ENCODE data around the gene LRRC28. TPM values are rescaled to one million over a fixed set of nuclear protein-coding genes. Genes with fewer than 3 reads are reported as not detected.
A peak's percentile ranks its signal among the peaks of the same experiment; 100 is the strongest.

LRRC28 gene
- total RNA-seq, 1 donor from 2014 or later, result 24.4 TPM

DNA sequence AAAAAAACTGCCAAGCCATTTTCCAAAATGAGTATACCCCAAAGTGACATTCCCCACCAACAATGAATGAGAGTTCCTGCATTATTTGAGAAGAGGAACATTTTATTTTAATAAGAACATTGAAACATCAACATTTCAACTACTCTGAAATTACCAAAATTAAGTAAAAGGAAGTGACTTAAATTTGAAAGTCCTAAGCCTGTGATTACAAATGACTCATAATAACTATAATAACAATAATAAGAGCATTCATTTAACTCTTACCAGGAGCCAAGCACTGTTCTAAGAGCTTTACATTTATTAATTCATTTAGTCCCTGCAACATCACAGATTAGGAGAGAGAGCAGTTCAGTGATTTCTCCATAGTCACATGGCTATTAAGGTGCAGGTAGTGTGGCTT lies 32.4 kb downstream of the LRRC28 start:
- no peak for ATAC-seq
- intact Hi-C loops (cut with micrococcal nuclease), result no loop called here
- no peak for DNase-seq

DNA sequence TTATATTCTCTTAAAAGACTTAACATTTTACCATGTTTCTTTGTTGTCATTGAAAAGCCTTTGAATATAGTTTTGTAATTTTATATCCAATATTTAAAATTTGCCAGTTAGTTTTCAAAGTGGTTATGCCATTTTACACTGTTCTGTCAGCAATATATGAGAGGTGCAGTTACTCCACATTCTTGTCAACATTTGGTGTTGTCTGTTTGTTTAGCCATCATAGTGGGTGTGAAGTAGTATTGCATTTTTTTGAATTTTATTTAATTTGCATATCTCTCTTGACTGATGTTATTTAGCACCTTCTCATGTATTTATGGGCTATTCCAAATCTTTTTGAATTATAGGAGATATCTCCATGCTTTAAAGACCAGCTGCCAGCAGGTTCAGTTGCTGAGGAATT lies 40.4 kb downstream of the LRRC28 start:
- intact Hi-C loops (cut with micrococcal nuclease), result no loop called here
- no peak for ATAC-seq
- no peak for DNase-seq

DNA sequence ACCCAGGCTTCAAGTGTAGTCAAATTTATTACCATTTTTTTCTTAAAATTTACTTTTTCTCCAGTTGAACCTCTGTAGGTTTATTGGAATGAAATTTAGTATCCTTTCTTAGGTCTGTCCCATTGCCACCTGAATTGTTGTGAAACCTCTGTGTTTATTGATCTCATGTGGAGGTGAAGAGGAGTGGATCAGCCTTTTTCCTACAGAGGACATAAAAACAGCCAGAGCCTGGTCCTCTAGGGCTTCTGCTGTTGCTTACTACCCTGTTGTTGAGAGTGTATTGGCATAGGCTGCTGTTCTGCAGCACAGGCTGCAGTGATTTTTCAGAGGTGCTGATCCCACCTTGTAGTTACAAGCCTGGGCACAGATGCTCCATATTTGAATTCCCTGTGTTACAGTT lies 44.6 kb downstream of the LRRC28 start:
- intact Hi-C loops (cut with micrococcal nuclease), result no loop called here

DNA sequence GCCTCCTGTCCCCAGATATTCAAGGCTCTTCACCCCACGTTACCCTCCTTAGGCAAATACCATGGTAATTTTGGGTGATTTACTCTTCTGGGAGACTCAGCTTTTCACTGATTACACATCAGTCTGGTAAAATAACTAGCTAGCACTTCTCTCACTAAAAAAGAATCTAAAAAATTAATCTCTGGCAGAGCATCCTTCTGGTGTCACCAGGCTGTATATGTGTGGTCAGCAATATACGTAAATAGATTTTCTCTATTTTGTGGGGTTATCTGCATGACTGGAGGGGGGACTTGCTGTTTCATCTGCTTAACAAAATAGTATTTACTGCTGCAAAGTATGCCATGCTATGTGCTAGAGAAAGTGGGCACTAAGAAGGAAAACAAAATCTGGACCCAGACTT lies 45.1 kb downstream of the LRRC28 start:
- intact Hi-C loops (cut with micrococcal nuclease), result no loop called here
- no peak for ATAC-seq
- no peak for DNase-seq

More for the DNA sequence above, 44.6 kb downstream of the LRRC28 start:
- ATAC-seq (no peak), DNase-seq (no peak)

DNA sequence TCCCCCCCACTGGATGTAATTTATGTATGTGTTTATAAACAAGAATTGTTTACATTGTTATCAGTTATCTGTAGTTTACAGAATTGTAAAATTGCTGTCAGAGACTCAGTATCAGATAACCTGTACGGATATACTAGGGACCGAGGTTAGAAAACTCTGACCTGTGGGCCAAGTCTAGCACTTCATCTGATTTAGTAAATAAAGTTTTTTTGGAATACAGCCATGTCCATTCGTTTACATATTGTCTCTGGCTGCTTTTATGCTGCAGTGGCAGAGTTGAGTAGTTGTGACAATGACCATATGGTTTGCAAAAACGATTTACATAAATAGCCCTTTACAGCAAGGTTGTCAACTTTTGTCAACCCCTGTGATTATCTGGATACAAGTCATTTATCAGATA lies 52.6 kb downstream of the LRRC28 start:
- DNase-seq (no peak), ATAC-seq (no peak)
- intact Hi-C loops (cut with micrococcal nuclease), result no loop called here

DNA sequence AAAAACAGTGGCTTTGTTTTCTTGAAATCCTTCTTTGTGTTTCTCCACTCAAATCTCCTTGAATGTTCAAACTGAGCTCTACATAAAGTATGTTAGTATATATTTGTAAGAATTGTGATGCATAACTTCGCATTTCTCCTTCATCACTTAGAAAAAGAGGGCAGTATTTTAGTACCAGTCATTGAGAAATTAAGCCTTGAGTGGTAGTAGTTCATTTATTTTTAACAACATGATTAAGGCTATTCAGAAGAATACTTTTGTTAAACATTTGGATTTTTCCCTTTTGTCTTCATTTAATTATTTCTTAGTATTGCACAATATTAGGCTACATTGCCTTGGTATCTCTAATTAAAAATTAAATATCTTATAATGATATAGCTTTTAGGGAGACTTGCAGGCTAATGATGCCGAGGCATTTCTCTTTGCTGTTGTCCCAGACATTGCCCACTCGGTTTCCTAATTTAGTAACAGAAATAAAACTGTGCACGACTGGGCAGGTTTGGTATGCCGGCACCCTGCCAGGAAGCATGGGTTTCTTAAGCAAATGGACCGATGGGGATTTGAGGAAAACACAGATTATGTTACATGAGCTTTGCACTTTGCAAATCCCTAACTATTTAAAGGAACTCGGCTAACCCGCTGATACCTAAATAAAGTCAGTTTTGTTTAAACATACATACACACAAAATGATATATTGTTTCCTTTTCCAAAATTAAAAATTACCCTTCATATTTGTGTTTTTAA lies 54.7 kb downstream of the LRRC28 start:
- peak; percentile 66 for ATAC-seq
- intact Hi-C loops (cut with micrococcal nuclease), result no loop called here

DNA sequence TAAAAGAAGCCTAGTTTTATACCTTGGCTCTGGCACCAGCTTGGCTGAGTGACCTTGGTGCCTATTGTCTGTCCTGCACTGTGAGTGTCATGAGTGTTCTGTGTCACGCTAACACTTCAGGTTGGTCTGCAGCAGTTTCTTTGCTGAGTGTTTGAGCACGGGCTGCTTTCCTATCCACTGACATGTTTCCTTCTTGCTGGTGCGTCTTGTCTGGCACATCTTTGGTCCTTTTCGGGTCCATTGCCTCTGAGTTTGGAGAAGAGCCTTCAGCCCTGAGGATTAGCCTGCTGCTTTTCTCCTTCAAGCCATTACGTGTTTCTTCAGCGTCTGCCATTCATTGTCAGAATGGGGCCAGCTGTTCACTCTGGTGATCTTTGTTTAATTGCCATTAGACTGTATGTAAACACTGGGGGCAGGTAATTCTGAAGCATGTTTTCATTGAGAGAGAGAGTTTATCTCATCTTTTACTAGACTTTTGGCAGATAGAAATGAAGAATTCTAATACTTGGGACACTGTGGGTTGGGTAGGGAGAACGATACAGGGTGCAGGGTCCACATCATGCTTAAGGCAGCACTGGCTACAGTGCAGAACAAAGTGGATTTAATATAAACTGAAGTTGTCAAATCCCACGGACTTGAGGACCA lies 55.5 kb downstream of the LRRC28 start:
- ATAC-seq, result peak; percentile 95
- peak; percentile 45 for DNase-seq
- intact Hi-C loops (cut with micrococcal nuclease), result no loop called here

More for the DNA sequence above, 54.7 kb downstream of the LRRC28 start:
- DNase-seq, result peak; percentile 73

DNA sequence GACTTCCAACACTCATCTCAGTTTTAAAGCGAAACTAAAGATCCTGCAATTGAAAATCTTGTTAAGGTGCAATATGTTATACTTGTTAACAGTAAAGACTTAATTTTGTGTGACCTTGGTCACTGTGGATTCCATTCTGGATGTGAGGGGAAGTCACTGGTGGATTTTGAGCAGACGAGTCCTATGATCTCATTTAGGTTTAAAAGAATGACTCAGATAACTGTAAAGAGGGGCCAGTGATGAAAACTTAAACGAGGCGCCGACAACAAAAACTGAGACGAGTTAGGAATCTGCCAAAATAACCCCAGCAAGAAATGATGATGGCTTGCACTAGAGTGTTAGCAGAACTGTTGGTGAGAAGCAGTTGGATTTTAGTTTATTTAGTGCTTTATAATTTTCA lies 56.5 kb downstream of the LRRC28 start:
- DNase-seq (no peak), ATAC-seq (no peak)
- intact Hi-C loops (cut with micrococcal nuclease), result no loop called here

DNA sequence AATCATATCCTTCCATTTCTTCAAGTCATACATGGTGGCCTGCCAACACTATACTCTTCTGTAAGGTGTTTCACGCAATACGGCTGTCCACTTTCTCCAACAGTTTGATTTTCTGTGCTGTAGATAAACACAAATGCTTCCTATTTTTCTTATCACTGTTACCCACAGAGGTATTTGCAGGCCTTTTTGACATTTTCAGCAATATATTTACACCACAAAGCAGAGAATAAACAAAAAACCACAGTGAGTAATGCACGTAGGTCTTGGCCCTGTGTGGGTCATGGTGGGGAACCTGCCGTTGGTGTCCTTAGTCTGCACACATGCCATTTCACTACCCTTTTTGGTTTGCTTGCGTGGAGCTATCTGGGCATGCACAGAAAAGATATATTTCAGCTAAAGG lies 59.5 kb downstream of the LRRC28 start:
- no peak for ATAC-seq
- intact Hi-C loops (cut with micrococcal nuclease), result no loop called here
- DNase-seq, result no peak

DNA sequence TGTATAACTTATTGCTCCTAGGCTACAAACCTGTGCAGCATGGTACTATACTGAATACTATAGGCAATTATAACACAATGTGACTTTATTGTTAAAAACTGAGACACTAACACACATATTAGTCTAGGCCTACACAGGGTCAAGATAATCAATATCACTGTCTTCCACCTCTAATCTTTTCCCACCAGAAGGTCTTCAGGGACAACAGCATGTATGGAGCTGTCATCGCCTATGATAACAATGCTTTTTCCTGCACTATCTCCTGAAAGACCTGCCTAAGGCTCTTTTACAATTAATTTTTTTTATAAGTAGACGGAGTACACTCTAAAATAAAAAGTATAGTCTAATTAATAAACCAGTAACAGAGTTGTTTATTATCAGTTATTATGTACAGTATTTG lies 60.9 kb downstream of the LRRC28 start:
- intact Hi-C loops (cut with micrococcal nuclease), result no loop called here
- ATAC-seq, result no peak
- DNase-seq, result no peak

DNA sequence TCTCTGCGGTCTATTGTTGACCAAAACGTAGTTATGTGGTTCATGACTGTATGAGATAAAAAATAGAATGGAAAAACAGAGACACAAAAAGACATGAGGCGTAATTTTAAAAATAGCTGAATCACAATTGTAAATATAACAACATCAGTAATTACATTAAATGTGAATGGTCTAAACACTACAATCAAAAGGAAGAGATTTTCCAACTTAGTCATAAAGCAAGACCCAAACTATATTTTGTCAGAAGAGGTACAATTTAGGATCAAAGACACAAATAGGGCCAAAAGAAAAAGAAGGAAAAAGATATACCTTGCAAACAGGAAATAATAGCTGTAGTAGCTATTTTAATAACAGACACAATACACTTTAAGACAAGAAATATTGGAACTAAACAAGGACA lies 61.5 kb downstream of the LRRC28 start:
- DNase-seq (no peak), ATAC-seq (no peak)
- intact Hi-C loops (cut with micrococcal nuclease), result no loop called here

DNA sequence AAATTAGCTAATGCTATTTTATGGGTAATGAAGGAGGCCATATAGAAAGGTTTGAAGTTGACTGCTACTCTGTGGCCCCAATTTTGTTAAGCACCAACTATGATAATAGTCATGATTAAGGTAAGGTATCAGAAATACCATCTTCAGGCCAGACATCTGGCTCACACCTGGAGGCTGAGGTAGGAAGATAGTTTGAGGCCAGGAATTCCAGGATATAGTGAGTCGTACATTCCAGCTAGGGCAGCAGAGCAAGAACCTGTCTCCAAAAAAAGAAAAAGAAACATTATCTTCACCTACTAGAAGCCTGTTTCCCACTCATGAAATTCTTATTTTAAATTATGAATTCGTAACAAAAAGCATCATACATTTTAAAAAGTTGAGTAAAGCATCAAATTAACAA lies 64.4 kb downstream of the LRRC28 start:
- no peak for ATAC-seq
- intact Hi-C loops (cut with micrococcal nuclease), result no loop called here
- DNase-seq, result no peak

DNA sequence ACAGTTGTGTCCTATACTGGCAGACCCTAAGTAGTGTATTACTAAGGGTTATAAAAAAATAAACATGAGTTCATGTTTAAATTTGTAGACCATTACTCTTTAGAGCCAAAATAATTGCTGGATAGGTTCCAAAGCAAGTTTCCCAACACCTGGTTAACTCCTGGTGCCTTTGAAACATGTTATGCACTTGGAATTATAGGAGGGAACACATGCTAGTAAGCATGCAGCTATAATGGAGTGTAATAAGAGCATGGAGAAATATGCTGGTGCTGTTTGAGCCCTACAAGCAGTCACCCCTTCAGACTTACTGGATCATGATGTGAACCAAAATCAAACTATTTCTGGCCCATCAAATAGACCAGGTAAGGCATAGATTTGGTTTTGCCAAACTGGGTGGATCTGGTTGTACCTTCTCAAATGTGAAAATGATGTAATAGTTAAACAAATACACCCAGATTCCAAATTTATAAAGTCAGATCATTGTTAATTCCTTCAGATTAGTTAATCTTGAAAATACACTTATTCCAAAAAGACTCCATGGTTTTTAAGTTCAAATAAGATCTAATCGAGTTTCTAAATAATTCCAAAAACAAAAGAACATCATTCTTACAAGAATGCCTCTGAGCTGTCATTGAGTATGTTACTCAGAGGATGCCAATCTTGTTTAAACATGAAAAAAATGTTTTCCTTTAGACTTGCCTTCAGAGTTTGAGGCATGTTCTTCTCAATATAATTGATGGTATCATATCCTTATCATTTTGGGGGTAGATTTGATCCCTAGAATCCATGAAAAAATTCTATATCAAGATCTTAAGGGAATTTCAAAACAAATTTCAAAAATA lies 69.3 kb downstream of the LRRC28 start:
- DNase-seq, result no peak
- intact Hi-C loops (cut with micrococcal nuclease), result no loop called here
- ATAC-seq, result no peak

DNA sequence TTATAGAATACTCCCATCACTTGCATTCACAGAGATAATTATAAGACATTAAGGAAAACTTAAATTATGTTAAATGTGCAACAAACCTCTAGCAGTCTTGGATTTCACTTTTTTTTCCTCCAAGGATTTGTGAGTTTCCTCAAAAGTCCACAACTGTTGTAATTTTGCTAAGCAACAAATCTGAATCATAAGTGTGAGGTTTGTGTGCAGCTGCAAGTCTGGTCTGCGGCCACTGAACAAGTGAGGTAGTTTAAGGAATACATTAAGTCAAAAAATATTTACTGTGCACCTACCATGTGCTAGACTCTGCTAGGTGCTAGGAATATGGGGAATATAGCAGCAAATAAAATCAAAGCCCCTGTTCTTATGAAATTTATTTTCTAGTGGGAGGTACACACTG lies 70.2 kb downstream of the LRRC28 start:
- intact Hi-C loops (cut with micrococcal nuclease), result no loop called here
- ATAC-seq (no peak), DNase-seq (no peak)

DNA sequence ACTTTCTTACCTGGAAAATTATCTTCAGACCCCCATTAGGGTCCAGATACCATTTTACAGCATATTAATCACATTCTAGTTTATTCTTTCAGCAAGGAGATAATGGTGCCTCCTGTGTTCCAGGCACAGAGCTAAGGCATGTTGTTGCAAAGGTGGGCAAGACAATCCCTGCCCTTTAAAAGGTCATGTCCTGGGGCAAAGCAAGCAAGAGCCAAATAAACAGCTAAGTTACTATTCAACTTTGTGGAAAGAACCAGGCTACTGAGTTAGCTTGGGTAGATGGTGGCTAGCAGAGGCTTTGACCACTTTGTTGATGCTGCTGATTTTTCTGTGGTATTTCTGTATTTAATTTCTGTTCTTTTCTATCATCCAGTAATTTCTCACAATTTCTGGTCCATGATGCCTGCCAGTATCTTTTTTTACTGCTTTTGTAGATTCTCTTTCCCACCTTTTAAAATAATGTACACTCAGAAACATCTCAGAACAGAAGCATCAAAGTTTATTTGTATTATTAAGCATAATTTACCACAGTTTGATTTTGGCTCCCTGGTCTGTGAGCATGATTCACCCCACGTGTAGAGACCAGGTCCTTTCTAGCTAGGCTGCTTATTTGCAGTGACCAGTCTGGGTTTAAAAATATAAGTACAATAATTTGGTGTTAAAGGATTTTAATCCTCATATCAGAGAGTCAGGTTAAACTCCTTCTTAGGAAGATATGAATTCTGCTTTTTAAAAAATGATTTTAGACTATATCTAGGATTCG lies 71.5 kb downstream of the LRRC28 start:
- ATAC-seq (no peak), DNase-seq (no peak)
- intact Hi-C loops (cut with micrococcal nuclease), result no loop called here

DNA sequence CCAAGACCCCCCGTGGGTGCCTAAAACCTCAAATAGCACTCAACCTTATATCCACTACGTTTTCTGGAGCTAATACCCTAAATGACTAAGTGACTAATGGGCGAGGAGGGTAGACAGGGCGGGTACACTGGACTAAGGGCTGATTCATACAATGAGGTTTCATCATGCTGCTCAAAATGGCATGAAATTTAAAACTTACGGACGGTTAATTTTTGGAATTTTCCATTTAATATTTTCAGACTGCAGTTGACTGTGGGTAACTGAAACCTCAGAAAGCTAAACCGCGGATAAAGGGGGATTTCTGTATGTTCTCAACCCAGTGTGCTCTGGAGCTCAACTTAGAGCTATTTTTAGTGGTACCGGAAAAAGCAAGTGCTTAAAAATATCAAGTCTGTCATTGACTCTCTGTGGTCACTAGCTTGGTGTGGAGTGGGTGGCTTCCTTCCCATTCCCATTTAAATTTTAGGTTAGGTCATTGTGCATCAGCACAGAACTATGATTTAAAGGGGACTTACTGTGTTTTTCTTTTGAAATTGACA lies 72.9 kb downstream of the LRRC28 start:
- intact Hi-C loops (cut with micrococcal nuclease), result no loop called here
- DNase-seq, result no peak

DNA sequence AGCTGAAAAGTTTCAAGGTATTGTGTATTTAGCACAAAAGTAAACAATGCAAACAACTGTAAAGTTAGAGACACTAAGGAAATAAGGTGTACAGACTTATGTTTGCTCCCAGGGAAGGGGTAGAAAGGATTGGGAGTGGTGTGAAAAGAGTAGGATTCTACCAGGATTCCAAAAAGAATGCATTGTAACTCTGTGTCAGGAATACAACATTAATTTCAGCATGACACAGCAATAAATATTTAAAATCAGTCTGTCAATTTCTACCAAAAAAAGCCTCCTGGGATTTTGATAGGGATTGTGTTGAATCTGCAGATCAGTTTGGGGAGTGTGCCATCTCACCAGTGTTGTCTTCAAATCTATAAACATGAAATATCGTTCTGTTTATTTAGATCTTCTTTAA lies 73.4 kb downstream of the LRRC28 start:
- intact Hi-C loops (cut with micrococcal nuclease), result no loop called here
- ATAC-seq, result no peak
- DNase-seq, result no peak

More for the DNA sequence above, 72.9 kb downstream of the LRRC28 start:
- peak; percentile 91 for ATAC-seq

DNA sequence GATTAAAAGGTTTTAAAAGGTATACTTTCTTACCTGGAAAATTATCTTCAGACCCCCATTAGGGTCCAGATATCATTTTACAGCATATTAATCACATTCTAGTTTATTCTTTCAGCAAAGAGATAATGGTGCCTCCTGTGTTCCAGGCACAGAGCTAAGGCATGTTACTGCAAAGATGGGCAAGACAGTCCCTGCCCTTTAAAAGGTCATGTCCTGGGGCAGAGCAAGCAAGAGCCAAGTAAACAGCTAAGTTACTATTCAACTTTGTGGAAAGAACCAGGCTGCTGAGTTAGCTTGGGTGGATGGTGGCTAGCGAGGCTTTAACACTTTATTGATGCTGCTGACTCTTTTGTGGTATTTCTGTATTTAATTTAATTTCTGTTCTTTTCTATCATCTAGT lies 75.0 kb downstream of the LRRC28 start:
- ATAC-seq (peak; percentile 65), DNase-seq (no peak)
- intact Hi-C loops (cut with micrococcal nuclease), result no loop called here

All from left ventricle myocardium superior (tissue), 1 donor.